ENCODE data around the gene PRDM1.

PRDM1 gene

DNA sequence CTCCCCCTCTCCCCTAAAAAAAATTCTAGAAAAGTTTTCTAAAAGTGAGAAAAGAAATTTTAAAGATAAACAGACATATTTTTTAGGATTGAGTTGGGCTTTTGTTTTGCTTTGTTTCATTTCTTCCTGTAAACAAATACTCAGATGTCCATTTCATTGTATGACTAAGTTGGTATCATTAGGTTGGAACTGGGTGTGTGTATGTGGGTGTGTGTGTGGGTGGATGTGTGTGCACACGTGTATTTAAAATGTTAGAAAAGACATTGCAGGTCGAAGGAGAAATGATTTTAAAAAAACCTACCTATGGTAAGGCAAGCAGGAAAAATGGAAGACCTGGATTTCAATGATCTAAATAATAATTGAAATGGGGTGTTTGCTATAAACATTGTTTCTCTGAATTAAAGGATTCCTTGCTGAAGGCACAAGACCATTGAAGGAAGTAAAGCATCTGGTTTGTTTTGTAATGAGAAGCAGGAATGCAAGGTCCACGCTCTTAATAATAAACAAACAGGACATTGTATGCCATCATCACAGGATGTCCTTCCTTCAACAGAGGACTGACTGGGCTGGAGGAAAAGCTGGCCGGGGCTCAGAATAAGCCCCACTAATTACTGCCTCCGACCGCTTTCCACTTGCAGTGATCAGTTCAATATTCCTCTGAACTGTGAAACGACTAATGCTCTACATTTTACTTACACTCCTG is 996 bp upstream of the PRDM1 start:
- no peak overlapping the region for H3K9ac ChIP-seq (ENCODE audit: insufficient read length)
- H3K36me3 ChIP-seq (ENCODE audit: insufficient read depth, low read length): no peaks in the 10 kb centered on the region
- no peaks in the 10 kb centered on the region for H3K9me3 ChIP-seq (ENCODE audit: low read depth, low read length)
- H3K4me3 ChIP-seq: peak overlapping the region; percentile 82; the same call in 1 of the 2 replicates
- no peak for DNase-seq (ENCODE audit: low read depth, low spot score)
- no peak overlapping the region for H3K27ac ChIP-seq
- TF ChIP-seq EZH2 (IDR thresholded peaks at IDR 0.05): no peak
- no peak for TF ChIP-seq POLR2AphosphoS5 (IDR thresholded peaks at IDR 0.05; ENCODE audit: borderline replicate concordance, low read depth, low read length)
- no peak for TF ChIP-seq FOXP2 (optimal IDR thresholded peaks at IDR 0.05; ENCODE audit: control extremely low read depth, extremely low read length, insufficient read depth)

DNA sequence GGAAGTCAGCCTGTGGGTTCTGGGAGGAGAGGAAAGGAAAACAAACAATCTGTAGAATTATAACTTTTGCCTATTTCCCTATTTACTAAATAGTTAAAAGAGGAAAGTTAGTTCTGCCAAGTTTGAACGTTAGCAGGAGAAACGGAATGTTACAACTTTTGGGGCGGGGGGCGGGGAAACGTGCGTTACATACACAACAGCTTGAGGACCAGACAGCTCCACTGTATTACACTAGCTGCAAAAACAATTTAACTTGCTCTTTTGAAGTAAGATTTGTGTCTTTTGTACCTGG is 498 bp upstream of the PRDM1 start:
- DNase-seq (ENCODE audit: low read depth, low spot score): no peak
- no peak overlapping the region for H3K9ac ChIP-seq (ENCODE audit: insufficient read length)
- no peak for TF ChIP-seq FOXP2 (optimal IDR thresholded peaks at IDR 0.05; ENCODE audit: control extremely low read depth, extremely low read length, insufficient read depth)
- TF ChIP-seq POLR2AphosphoS5 (IDR thresholded peaks at IDR 0.05; ENCODE audit: borderline replicate concordance, low read depth, low read length): no peak
- no peak for TF ChIP-seq EZH2 (IDR thresholded peaks at IDR 0.05)
- H3K9me3 ChIP-seq (ENCODE audit: low read depth, low read length): no peaks in the 10 kb centered on the region
- peak overlapping the region; percentile 82 for H3K4me3 ChIP-seq
- no peaks in the 10 kb centered on the region for H3K36me3 ChIP-seq (ENCODE audit: insufficient read depth, low read length)
- H3K27ac ChIP-seq: no peak overlapping the region

GRCh38 chr6:106086814-106087175 is 659 bp downstream of the PRDM1 start:
- TF ChIP-seq EZH2 (IDR thresholded peaks at IDR 0.05) (no peak), FOXP2 (optimal IDR thresholded peaks at IDR 0.05; ENCODE audit: control extremely low read depth, extremely low read length, insufficient read depth) (no peak), POLR2AphosphoS5 (IDR thresholded peaks at IDR 0.05; ENCODE audit: borderline replicate concordance, low read depth, low read length) (no peak)
- H3K9ac ChIP-seq (ENCODE audit: insufficient read length): no peak overlapping the region
- no peak for DNase-seq (ENCODE audit: low read depth, low spot score)
- no peak overlapping the region for H3K27ac ChIP-seq
- peak overlapping the region; percentile 82; the same call in 1 of the 2 replicates for H3K4me3 ChIP-seq
- H3K9me3 ChIP-seq (ENCODE audit: low read depth, low read length): no peaks in the 10 kb centered on the region
- H3K36me3 ChIP-seq (ENCODE audit: insufficient read depth, low read length): no peaks in the 10 kb centered on the region

- H3K4me3 ChIP-seq: no peak overlapping the region
- no peak overlapping the region for H3K27ac ChIP-seq
- no peaks in the 10 kb centered on the region for H3K9me3 ChIP-seq (ENCODE audit: low read depth, low read length)
- no peak overlapping the region for H3K9ac ChIP-seq (ENCODE audit: insufficient read length)
- no peak for TF ChIP-seq EZH2 (IDR thresholded peaks at IDR 0.05)
- no peak for TF ChIP-seq POLR2AphosphoS5 (IDR thresholded peaks at IDR 0.05; ENCODE audit: borderline replicate concordance, low read depth, low read length)
- TF ChIP-seq FOXP2 (optimal IDR thresholded peaks at IDR 0.05; ENCODE audit: control extremely low read depth, extremely low read length, insufficient read depth): no peak
- no peaks in the 10 kb centered on the region for H3K36me3 ChIP-seq (ENCODE audit: insufficient read depth, low read length)
- DNase-seq (ENCODE audit: low read depth, low spot score): no peak
Observed at GRCh38 chr6:106087548-106088325, 1.6 kb downstream of the PRDM1 start.

DNA sequence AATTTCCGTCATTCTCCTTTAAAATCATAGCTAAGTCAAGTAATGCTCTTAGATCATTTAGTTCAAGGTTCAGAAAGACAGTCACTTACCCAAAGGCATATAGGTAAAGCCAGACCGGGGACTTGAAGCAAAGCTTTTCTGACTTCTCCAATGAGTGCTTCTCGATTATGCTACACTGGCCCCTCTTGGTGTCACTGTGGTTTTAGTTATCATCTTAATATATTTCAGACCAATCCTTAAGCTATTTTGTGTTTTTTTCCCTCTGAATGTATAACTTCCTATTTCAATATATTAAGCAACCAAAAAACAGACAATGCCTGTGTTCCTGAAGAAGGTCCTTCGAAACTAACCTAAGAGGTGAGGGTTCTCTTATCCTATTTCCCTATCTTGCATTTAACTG is 3.9 kb downstream of the PRDM1 start:
- Histone ChIP-seq H3K9ac (ENCODE audit: insufficient read length) (no peak overlapping the region), H3K4me3 (no peak overlapping the region), H3K9me3 (ENCODE audit: low read depth, low read length) (no peaks in the 10 kb centered on the region), H3K36me3 (ENCODE audit: insufficient read depth, low read length) (no peaks in the 10 kb centered on the region), H3K27ac (no peak overlapping the region)
- TF ChIP-seq POLR2AphosphoS5 (IDR thresholded peaks at IDR 0.05; ENCODE audit: borderline replicate concordance, low read depth, low read length): no peak
- no peak for TF ChIP-seq FOXP2 (optimal IDR thresholded peaks at IDR 0.05; ENCODE audit: control extremely low read depth, extremely low read length, insufficient read depth)
- no peak for TF ChIP-seq EZH2 (IDR thresholded peaks at IDR 0.05)
- DNase-seq (ENCODE audit: low read depth, low spot score): no peak

DNA sequence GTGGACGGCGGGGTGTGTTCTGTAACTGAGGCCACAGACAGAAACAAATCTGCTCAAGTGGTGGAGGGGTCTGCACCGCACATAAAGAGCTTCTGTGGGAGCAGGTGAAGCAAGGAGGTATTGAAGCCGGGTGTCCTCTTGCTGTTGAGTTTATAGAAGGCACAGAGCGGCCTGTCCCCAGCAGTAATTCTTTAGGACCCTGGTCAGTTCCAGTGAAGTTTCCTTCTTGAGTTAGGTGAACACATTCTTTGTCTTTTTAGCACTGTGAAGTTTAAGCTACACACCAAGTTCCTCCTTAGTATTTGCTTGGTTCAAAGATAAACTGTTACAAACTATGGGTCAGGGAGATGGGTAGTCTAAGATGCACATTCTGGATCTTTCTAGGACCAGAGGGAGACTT is 6.1 kb downstream of the PRDM1 start:
- no peak for TF ChIP-seq POLR2AphosphoS5 (IDR thresholded peaks at IDR 0.05; ENCODE audit: borderline replicate concordance, low read depth, low read length)

GRCh38 chr6:106094261-106094963 is 8.3 kb downstream of the PRDM1 start:
- no peaks in the 10 kb centered on the region for H3K9me3 ChIP-seq (ENCODE audit: low read depth, low read length)
- H3K36me3 ChIP-seq (ENCODE audit: insufficient read depth, low read length): no peaks in the 10 kb centered on the region
- no peak for TF ChIP-seq FOXP2 (optimal IDR thresholded peaks at IDR 0.05; ENCODE audit: control extremely low read depth, extremely low read length, insufficient read depth)
- TF ChIP-seq POLR2AphosphoS5 (IDR thresholded peaks at IDR 0.05; ENCODE audit: borderline replicate concordance, low read depth, low read length): no peak
- no peak for TF ChIP-seq EZH2 (IDR thresholded peaks at IDR 0.05)
- H3K4me3 ChIP-seq: no peak overlapping the region
- no peak for DNase-seq (ENCODE audit: low read depth, low spot score)
- no peak overlapping the region for H3K27ac ChIP-seq
- H3K9ac ChIP-seq (ENCODE audit: insufficient read length): no peak overlapping the region

More for the DNA sequence above, 6.1 kb downstream of the PRDM1 start:
- H3K9ac ChIP-seq (ENCODE audit: insufficient read length): no peak overlapping the region
- no peak for DNase-seq (ENCODE audit: low read depth, low spot score)
- no peak overlapping the region for H3K4me3 ChIP-seq
- no peak overlapping the region for H3K27ac ChIP-seq
- H3K9me3 ChIP-seq (ENCODE audit: low read depth, low read length): no peaks in the 10 kb centered on the region
- no peaks in the 10 kb centered on the region for H3K36me3 ChIP-seq (ENCODE audit: insufficient read depth, low read length)

- DNase-seq (ENCODE audit: low read depth, low spot score): no peak
- TF ChIP-seq EZH2 (IDR thresholded peaks at IDR 0.05): no peak
- no peak for TF ChIP-seq FOXP2 (optimal IDR thresholded peaks at IDR 0.05; ENCODE audit: control extremely low read depth, extremely low read length, insufficient read depth)
- no peak for TF ChIP-seq POLR2AphosphoS5 (IDR thresholded peaks at IDR 0.05; ENCODE audit: borderline replicate concordance, low read depth, low read length)
- Histone ChIP-seq H3K9ac (ENCODE audit: insufficient read length) (no peak overlapping the region), H3K4me3 (no peak overlapping the region), H3K36me3 (ENCODE audit: insufficient read depth, low read length) (no peaks in the 10 kb centered on the region), H3K9me3 (ENCODE audit: low read depth, low read length) (no peaks in the 10 kb centered on the region), H3K27ac (no peak overlapping the region)
Observed at GRCh38 chr6:106094964-106095335, 8.8 kb downstream of the PRDM1 start.
